Small intestine (tissue), 7 donors: ENCODE data around the gene KANSL1. TPM values are rescaled to one million over a fixed set of nuclear protein-coding genes. Genes with fewer than 3 reads are reported as not detected.
A peak's percentile ranks its signal among the peaks of the same experiment; 100 is the strongest.

Experiments
- DNase-seq, 2 donors: peaks; one replicate each; pipeline versions ENCODE4 v3.0.0 to v3.0.0-alpha.2; 2013
- FAIRE-seq: peaks from 2 replicates; lab custom pipeline; 2012; peaks lifted over from hg19 to GRCh38; lab: Jason Lieb, UNC
- H3K27ac ChIP-seq, 3 donors: one replicate each; pipeline ENCODE4 v1.5.1; 2013; ENCODE audit warnings: low read length in 2 of 3, mild to moderate bottlenecking in 2 of 3, control low read depth in 1 of 3, inconsistent platforms in 1 of 3, low read depth in 1 of 3, moderate library complexity in 1 of 3
- H3K27me3 ChIP-seq, 3 donors: one replicate each; pipeline ENCODE4 v1.6.1; 2013; ENCODE audit warnings: low read length in 3 of 3, inconsistent platforms in 1 of 3; ENCODE audit not compliant: control insufficient read depth in 3 of 3, insufficient read depth in 3 of 3
- H3K36me3 ChIP-seq, 3 donors: one replicate each; pipeline ENCODE4 v1.6.1; 2013; ENCODE audit warnings: low read length in 3 of 3, inconsistent platforms in 1 of 3, low read depth in 1 of 3, mild to moderate bottlenecking in 1 of 3, moderate library complexity in 1 of 3; ENCODE audit not compliant: control insufficient read depth in 3 of 3, insufficient read depth in 2 of 3
- H3K4me1 ChIP-seq, 3 donors: one replicate each; pipeline ENCODE4 v1.6.1; 2013; ENCODE audit warnings: low read length in 2 of 3, inconsistent platforms in 1 of 3, low read depth in 1 of 3, mild to moderate bottlenecking in 1 of 3, moderate library complexity in 1 of 3; ENCODE audit not compliant: control insufficient read depth in 3 of 3, insufficient read depth in 2 of 3
- H3K4me3 ChIP-seq, 3 donors: one replicate each; pipeline ENCODE4 v1.5.1; 2013; ENCODE audit warnings: low read length in 3 of 3, control low read depth in 1 of 3, inconsistent platforms in 1 of 3, low read depth in 1 of 3, mild to moderate bottlenecking in 1 of 3, moderate library complexity in 1 of 3
- H3K9me3 ChIP-seq, 2 donors: one replicate each; pipeline ENCODE4 v1.6.1; 2013; ENCODE audit warnings: low read depth in 1 of 2, low read length in 1 of 2; ENCODE audit not compliant: control insufficient read depth in 2 of 2, insufficient read depth in 1 of 2
- whole genome bisulfite sequencing, 3 donors: extraction: QIAGEN DNeasy Blood & Tissue Kit; methylation state at CpG; one replicate each; pipeline ENCODE4 v1.1.7; 2013; 5-methylcytosine and 5-hydroxymethylcytosine counted together
- polyA plus RNA-seq, 4 donors: library from polyadenylated mRNA; stranded (reverse) in 3 of 4; unstranded in 1 of 4; fragments of 200-250 nt in 3 of 4; fragments of 120-200 nt in 1 of 4; gene quantifications; one replicate each; pipeline versions ENCODE4 v1.2.1 to v1.2.3, GENCODE V29; 2013
- donor health status: healthy with polysubstance abuse.
- donor health status: control.
- donor health status: control.
- donor health status: Bipolar disorder and iron deficiency.
- donor health status: healthy.

KANSL1 gene
- polyA plus RNA-seq, 4 donors, result 12.7 to 54.0 (median 20.2) TPM

GRCh38 chr17:46150216-46150963, 42.8 kb downstream of the KANSL1 start:
- Histone ChIP-seq H3K27me3 (no peaks in the 10 kb centered on the region), H3K4me1 (peaks cover 3 to 24% (median 4%) of the 10 kb centered on the region in 3 donors), H3K36me3 (peaks cover 0 to 11% (median 0%) of the 10 kb centered on the region in 3 donors), H3K9me3 (no peaks in the 10 kb centered on the region), H3K4me3 (no peak overlapping the region), H3K27ac (no peak overlapping the region)
- 36 to 45% (median 39%) methylated on average over 2 of the region's 2 CpGs for WGBS, 3 donors
- DNase-seq (no peak), FAIRE-seq (no peak)

DNA sequence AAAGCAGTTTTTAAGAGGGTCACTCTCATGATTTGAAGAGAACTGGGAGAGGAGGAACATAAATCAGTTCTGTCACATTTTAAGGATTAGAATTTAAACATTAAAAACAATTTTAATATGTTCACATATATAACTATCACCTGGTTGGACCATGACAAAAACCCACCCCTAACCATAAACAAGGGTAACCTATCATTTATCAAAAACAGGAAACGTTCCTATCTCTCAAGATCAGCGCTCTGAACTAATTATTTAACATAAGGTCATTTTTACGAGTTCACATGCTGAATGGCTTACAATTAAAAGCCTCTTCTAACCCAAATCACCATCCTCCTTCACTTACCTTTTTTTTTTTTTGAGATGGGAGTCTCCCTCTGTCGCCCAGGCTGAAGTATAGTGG, 45.0 kb downstream of the KANSL1 start:
- FAIRE-seq (no peak), DNase-seq (no peak)
- WGBS, 3 donors, result 52 to 60% (median 54%) methylated on average over 4 of the region's 4 CpGs
- Histone ChIP-seq H3K4me1 (peaks cover 2 to 14% (median 3%) of the 10 kb centered on the region in 3 donors), H3K36me3 (peaks cover 0 to 8% (median 0%) of the 10 kb centered on the region in 3 donors), H3K27ac (no peak overlapping the region), H3K9me3 (no peaks in the 10 kb centered on the region), H3K27me3 (no peaks in the 10 kb centered on the region), H3K4me3 (no peak overlapping the region)

DNA sequence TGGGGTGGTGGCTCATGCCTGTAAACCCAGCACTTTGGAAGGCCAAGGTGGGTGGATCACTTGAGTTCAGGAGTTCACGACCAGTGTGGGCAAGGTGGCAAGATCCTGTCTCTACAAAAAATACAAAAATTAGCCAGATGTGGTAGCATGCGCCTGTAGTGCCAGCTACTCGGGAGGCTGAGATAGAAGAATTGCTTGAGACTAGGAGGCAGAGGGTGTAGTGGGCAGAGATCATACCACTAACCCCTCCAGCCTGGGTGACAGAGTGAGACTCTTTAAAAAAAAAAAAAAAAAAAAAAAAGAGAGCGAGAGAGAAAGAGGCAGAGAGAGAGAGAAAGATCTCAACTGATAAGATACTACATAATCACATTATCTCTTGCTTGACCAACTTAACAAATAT, 45.9 kb downstream of the KANSL1 start:
- H3K4me3 ChIP-seq, result no peak overlapping the region
- H3K9me3 ChIP-seq, result no peaks in the 10 kb centered on the region
- FAIRE-seq (no peak), DNase-seq (no peak)
- no peaks in the 10 kb centered on the region for H3K27me3 ChIP-seq
- H3K27ac ChIP-seq, result no peak overlapping the region
- WGBS, 3 donors, result 75 to 87% (median 81%) methylated on average over 3 to 4 of the region's 4 CpGs
- peaks cover 0 to 9% (median 3%) of the 10 kb centered on the region in 3 donors for H3K4me1 ChIP-seq
- H3K36me3 ChIP-seq, result peaks cover 0 to 9% (median 0%) of the 10 kb centered on the region in 3 donors

- no peaks in the 10 kb centered on the region for H3K9me3 ChIP-seq
- 47 to 66% (median 52%) methylated on average over 4 of the region's 4 CpGs for WGBS, 3 donors
- H3K4me1 ChIP-seq, result peaks cover 0 to 9% (median 7%) of the 10 kb centered on the region in 3 donors
- H3K27me3 ChIP-seq, result no peaks in the 10 kb centered on the region
- DNase-seq (no peak), FAIRE-seq (no peak)
- no peak overlapping the region for H3K27ac ChIP-seq
- H3K36me3 ChIP-seq, result peaks cover 0 to 11% (median 0%) of the 10 kb centered on the region in 3 donors
- no peak overlapping the region for H3K4me3 ChIP-seq
Observed at GRCh38 chr17:46144246-46144645, 49.0 kb downstream of the KANSL1 start.

DNA sequence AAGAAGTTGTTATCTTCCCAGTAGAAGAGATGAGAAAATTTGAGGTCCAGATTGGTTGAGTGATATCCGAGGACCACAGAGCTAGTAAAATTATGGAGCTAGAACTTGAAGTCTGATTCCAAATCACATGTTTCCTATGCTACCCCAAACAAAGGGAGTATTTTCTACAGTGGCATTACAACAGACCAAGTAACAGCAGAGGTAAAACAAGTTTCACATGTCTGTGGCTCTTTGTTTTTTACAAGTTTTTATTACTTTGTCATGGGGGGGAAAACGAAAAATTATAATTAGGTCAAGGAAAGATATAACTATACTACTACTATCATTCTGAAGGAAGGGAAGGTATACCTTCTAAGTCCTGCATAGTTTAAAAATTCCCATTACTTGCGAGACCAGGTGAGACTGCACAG, 49.4 kb downstream of the KANSL1 start:
- DNase-seq, result no peak
- FAIRE-seq, result no peak
- Histone ChIP-seq H3K36me3 (peaks cover 0 to 11% (median 0%) of the 10 kb centered on the region in 3 donors), H3K4me3 (no peak overlapping the region), H3K27me3 (no peaks in the 10 kb centered on the region), H3K9me3 (no peaks in the 10 kb centered on the region), H3K4me1 (peaks cover 0 to 9% (median 7%) of the 10 kb centered on the region in 3 donors), H3K27ac (no peak overlapping the region)
- 48 to 61% (median 61%) methylated on average over 3 of the region's 3 CpGs for WGBS, 3 donors

DNA sequence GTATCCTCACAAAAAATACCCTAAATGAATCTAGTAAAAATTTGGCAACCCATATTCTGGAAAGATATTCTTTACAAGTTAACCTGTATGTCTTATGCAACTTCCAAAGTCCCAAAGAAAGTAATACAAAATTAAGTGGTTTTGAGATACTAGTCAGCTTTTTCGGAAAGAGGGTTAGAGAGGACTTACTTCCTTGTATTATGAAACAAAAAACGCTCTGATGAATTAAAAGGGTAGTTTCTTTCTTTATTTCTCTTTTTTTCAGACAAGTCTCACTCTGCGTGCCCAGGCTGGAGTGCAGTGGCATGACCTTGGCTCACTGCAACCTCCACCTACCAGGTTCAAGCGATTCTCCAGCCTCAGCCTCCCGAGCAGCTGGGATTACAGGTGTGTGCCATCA, 51.6 kb downstream of the KANSL1 start:
- no peak overlapping the region for H3K27ac ChIP-seq
- H3K4me3 ChIP-seq, result no peak overlapping the region
- H3K27me3 ChIP-seq, result no peaks in the 10 kb centered on the region
- peaks cover 7 to 20% (median 9%) of the 10 kb centered on the region in 3 donors for H3K4me1 ChIP-seq
- peaks cover 0 to 3% (median 0%) of the 10 kb centered on the region in 3 donors for H3K36me3 ChIP-seq
- 72 to 78% (median 73%) methylated on average over 5 of the region's 5 CpGs for WGBS, 3 donors
- DNase-seq, result no peak
- no peak for FAIRE-seq
- H3K9me3 ChIP-seq, result no peaks in the 10 kb centered on the region

DNA sequence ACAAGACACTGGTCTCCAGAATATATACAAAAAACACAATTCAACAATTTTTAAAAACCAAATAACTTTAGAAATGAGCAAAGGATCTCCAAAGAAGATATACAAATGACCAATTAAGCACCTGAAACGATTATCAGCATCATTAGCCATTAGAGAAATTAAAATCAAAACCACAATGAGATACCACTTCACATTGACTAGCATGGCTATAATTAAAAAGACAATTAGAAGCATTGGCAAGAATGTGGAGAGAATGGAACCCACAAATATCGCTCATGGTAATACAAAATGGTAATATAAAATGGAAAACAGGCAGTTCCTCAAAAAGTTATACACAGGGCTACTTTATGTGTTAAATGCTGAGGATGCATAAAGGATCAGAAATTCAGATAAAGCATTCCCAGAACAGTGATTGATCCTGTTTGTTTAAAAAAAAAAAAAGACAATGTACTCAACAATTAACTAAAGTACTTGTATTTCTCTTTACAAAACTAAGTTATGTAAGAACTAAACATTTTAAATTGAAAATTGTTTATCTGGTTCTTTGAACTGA, 52.5 kb downstream of the KANSL1 start:
- no peak overlapping the region for H3K27ac ChIP-seq
- no peak overlapping the region for H3K4me3 ChIP-seq
- H3K36me3 ChIP-seq, result peaks cover 0 to 3% (median 0%) of the 10 kb centered on the region in 3 donors
- DNase-seq (no peak), FAIRE-seq (no peak)
- no peaks in the 10 kb centered on the region for H3K9me3 ChIP-seq
- 75 to 89% (median 77%) methylated on average over 2 of the region's 2 CpGs for WGBS, 3 donors
- H3K27me3 ChIP-seq, result no peaks in the 10 kb centered on the region
- H3K4me1 ChIP-seq, result peaks cover 7 to 17% (median 9%) of the 10 kb centered on the region in 3 donors

DNA sequence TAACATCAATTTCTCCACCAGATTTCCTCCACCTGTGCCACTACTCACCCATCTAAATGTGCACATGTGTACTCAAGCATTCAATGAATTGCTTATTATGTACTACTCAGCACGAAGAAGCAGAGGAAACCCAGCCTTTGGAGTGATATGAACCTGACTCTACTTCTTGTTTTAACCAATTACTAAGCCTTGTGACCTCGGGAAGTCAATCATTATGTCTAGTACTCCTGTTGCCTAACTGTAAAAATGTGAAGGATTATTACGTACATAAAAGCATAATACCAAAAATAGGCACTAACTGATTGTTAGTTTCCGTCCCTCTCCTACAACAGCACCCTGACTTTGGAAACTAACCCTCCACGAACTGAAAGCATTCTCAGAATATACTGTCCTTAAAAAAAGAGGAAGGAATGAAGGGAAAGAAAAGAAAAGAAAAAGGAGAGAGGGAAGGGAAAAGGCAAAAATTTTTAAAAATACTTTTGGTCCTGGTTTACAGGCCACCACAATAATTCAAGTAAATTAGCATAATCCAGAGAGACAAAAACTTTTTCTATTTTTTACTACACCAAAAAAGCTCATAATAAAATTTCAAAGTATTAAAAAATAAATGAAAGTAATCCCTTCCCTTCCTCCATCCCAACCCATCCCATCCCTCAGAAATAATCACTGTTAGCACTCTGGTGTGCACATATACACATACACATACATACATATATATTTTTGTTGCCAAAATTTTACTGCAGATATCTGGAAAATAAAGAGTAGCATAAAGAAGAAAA, 53.6 kb downstream of the KANSL1 start:
- Histone ChIP-seq H3K4me3 (no peak overlapping the region), H3K4me1 (peaks cover 7 to 16% (median 9%) of the 10 kb centered on the region in 3 donors), H3K27ac (no peak overlapping the region), H3K9me3 (no peaks in the 10 kb centered on the region), H3K27me3 (no peaks in the 10 kb centered on the region), H3K36me3 (peaks cover 0 to 3% (median 0%) of the 10 kb centered on the region in 3 donors)
- DNase-seq (peak in 1 of 2 donors; percentile 22), FAIRE-seq (no peak)
- 52 to 61% (median 58%) methylated on average over 5 of the region's 5 CpGs for WGBS, 3 donors
